AG04449 (cell line): ENCODE results near the gene TRDN.

Experiments
- CTCF ChIA-PET: fragments of 350-600 bp; formaldehyde crosslinking; extraction: SDS; loops from one replicate; lab custom pipeline; 2021; ENCODE audit warnings: antibody characterized with exemption; lab: Yijun Ruan, JAX
- POLR2A ChIA-PET: fragments of 400-600, 350-600 bp; formaldehyde crosslinking; extraction: SDS; loops from one replicate; lab custom pipeline; 2020; ENCODE audit warnings: antibody characterized with exemption, inconsistent platforms; lab: Yijun Ruan, JAX
- DNase-seq: peaks from one replicate; pipeline ENCODE4 v3.0.0-alpha.2; 2010; ENCODE audit warnings: low read depth, low spot score
- H3K4me3 ChIP-seq: 2 replicates; pipeline ENCODE4 v1.5.1; 2011; ENCODE audit warnings: low read depth, mild to moderate bottlenecking, control low read depth, low read length
- CTCF ChIP-seq: IDR thresholded peaks from one replicate; pipeline ENCODE4 v1.5.1; 2011; ENCODE audit warnings: mild to moderate bottlenecking, moderate library complexity, low read length, control low read depth, inconsistent platforms; ENCODE audit not compliant: insufficient read depth; ENCODE audit errors: missing control alignments

Gene TRDN

GRCh38 chr6:123655521-123656306, 19.0 kb upstream of the TRDN start:
- no peak overlapping the region for H3K4me3 ChIP-seq
- ChIA-PET POLR2A (no interaction called here), CTCF (no interaction called here)
- no peak for DNase-seq
- TF ChIP-seq CTCF = no peak

- DNase-seq = no peak
- TF ChIP-seq CTCF = no peak
- no peak overlapping the region for H3K4me3 ChIP-seq
- ChIA-PET CTCF (no interaction called here), POLR2A (no interaction called here)
Observed at GRCh38 chr6:123648723-123649122, 12.0 kb upstream of the TRDN start.

- ChIA-PET POLR2A (interaction anchor here (0.6 kb wide), 1 partner anchor 68 kb away, joined by 3 read pairs; no protein-coding TSS in a partner anchor), CTCF (no interaction called here)
- H3K4me3 ChIP-seq = no peak overlapping the region
- no peak for DNase-seq
- TF ChIP-seq CTCF = no peak
Observed at GRCh38 chr6:123648020-123648580, 11.3 kb upstream of the TRDN start.

DNA sequence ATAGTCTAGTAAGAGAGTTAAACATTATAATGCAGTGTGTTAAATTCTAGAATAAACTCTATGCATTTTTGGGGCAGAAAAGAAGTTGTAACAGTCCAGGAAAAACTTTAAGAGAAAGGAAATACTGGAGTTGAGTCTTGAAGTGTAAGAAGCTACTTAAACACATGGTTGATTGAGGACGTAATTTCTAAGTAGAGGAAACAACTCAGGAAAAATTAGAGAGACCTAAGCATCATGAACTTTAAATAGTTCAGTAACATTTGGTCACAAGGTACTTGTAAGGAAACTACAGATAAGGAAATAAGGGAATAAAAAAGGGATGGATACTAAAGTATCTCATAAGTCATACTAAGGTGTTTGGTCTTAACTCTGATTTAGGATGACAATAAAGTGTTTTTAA, 4.7 kb upstream of the TRDN start:
- CTCF ChIA-PET = no interaction called here
- no peak for DNase-seq
- POLR2A ChIA-PET = no interaction called here

DNA sequence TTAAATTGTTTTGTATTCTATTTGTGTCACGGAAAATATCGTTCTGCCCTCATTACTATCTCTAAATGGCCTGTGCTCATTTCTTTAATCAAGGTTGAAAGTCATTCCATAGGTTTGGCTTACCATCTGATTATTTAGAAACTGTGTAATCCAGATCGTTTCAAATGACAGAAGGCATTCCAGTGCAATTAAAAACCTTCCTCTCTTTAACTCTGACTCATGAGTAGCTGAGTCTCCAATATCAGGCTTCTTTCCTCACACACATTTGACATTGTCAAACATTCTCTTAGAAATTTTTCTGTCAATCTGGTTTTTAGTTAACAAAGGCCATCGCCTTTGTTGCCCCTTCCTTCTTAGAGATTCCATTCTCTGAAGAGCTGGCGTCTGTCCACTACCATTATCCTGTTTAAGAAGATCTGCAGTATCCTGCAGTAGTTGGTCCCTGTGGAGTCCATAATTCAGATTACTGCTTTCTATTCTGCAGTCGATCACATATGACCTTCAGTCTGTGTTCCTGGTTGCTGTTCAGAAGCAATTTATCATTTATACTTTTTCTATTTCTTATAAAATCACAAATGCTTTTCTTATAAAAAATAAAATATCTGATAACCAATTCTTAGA, 3.9 kb upstream of the TRDN start:
- ChIA-PET POLR2A (no interaction called here), CTCF (no interaction called here)
- DNase-seq = no peak
- TF ChIP-seq CTCF = no peak
- H3K4me3 ChIP-seq = no peak overlapping the region

More for the DNA sequence above, 4.7 kb upstream of the TRDN start:
- no peak for TF ChIP-seq CTCF
- H3K4me3 ChIP-seq = no peak overlapping the region

DNA sequence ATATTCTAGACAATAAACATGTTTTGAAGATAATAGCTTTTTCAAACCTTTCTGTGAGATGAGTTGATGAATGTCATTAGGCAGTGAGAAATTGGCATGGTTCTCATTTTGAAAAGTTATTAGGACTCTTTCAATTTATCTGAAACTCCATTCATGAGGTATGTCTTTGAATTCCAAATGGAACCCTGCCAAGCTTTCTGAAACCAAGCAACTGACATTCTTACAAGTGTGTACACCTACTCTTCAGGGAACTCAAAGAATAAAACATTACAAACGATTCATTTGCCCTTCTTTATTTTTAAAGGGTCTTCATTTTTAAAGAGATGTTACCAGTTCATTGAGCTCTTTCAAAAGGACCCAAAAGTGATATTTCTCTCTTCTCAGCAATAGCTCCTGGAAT, 2.1 kb upstream of the TRDN start:
- ChIA-PET CTCF (no interaction called here), POLR2A (no interaction called here)
- TF ChIP-seq CTCF = no peak
- H3K4me3 ChIP-seq = no peak overlapping the region
- no peak for DNase-seq
